GM21619 (cell line): Measurements from ENCODE around the gene LRIG1.

Source experiments
- ATAC-seq: cut with Tn5 transposase; IDR thresholded peaks from one replicate; pipeline ENCODE4 v1.9.1; 2021; ENCODE audit not compliant: unreplicated experiment

LRIG1 gene

GRCh38 chr3:66500576-66501482 lies at the start of gene LRIG1:
Gene LRIG1 (minus strand): TSS chr3:66501022. CDS start chr3:66500407, 615 bp downstream.
- peak; percentile 97 for ATAC-seq

- no peak for ATAC-seq
Measured at GRCh38 chr3:66544619-66545429, 44.0 kb upstream of the LRIG1 start.

- ATAC-seq, result no peak
Measured at GRCh38 chr3:66542153-66542552, 41.3 kb upstream of the LRIG1 start.

- ATAC-seq, result no peak
Measured at GRCh38 chr3:66539466-66539989, 38.7 kb upstream of the LRIG1 start.

GRCh38 chr3:66538390-66538789 lies 37.6 kb upstream of the LRIG1 start:
- ATAC-seq, result no peak

- no peak for ATAC-seq
Measured at GRCh38 chr3:66537735-66538134, 36.9 kb upstream of the LRIG1 start.

GRCh38 chr3:66536791-66537190 lies 36.0 kb upstream of the LRIG1 start:
- ATAC-seq, result no peak

GRCh38 chr3:66534304-66534845 lies 33.6 kb upstream of the LRIG1 start:
- no peak for ATAC-seq

GRCh38 chr3:66532613-66533012 lies 31.8 kb upstream of the LRIG1 start:
- ATAC-seq, result no peak

- ATAC-seq, result no peak
Measured at GRCh38 chr3:66532160-66532587, 31.4 kb upstream of the LRIG1 start.

GRCh38 chr3:66531256-66531655 lies 30.4 kb upstream of the LRIG1 start:
- ATAC-seq, result no peak

- ATAC-seq, result no peak
Measured at GRCh38 chr3:66527246-66527645, 26.4 kb upstream of the LRIG1 start.

GRCh38 chr3:66525771-66526170 lies 24.9 kb upstream of the LRIG1 start:
- no peak for ATAC-seq

GRCh38 chr3:66520724-66521123 lies 19.9 kb upstream of the LRIG1 start:
- ATAC-seq, result no peak

GRCh38 chr3:66518644-66519043 lies 17.8 kb upstream of the LRIG1 start:
- no peak for ATAC-seq

- ATAC-seq, result no peak
Measured at GRCh38 chr3:66518126-66518525, 17.3 kb upstream of the LRIG1 start.

- ATAC-seq, result no peak
Measured at GRCh38 chr3:66517241-66517640, 16.4 kb upstream of the LRIG1 start.

- ATAC-seq, result no peak
Measured at GRCh38 chr3:66508461-66508860, 7.6 kb upstream of the LRIG1 start.

- no peak for ATAC-seq
Measured at GRCh38 chr3:66507423-66508260, 6.8 kb upstream of the LRIG1 start.

- ATAC-seq, result no peak
Measured at GRCh38 chr3:66506154-66506553, 5.3 kb upstream of the LRIG1 start.
